T-helper 22 cell (primary cell): ENCODE data around the gene SH3BGR.
"Not testable (repeated sequence)": the region's sequence is repeated elsewhere in the genome, so short reads cannot be mapped to it uniquely, and the experiment has no call there.

Experiments used
- DNase-seq: peaks from one replicate; pipeline ENCODE4 v3.0.0-alpha.2; 2020; ENCODE audit warnings: low read depth

The SH3BGR gene

DNA sequence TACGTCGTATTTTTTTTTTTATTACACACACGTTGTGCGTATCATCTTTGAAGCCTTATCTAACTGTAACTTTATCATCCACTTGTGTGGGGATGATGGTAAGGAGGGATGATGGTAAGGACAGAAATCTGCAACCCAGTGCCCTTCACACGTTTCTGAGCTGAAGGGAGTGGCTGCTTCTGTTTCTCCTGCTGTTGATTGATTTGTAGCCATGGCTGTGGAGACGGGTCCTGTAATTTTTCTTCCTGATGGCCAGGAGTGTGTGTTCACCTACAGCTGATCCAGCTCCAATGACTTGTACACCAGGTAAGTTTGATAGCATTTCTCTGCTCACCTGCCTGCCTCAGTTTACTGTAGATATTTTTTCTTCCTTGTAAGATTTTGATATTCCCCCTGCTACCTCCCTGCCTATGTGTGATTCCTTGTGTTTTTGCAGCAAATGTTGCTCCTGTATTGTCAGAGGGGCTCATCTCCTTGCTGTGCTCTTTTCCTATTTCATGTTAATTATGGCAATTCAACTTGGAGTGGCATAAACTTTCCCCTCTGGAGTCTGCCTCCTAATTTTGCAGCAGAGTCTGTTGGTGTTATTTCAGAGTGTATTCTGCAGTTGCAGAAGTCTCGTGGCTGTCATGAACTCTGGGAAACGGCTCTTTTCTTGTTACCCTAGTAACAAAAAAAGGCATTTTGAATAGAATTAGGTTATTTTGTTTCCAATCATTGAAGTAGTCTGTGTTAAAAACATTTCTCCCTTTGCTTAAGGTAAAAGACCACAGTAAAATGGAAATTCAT is 64.1 kb downstream of the SH3BGR start:
- no peak for DNase-seq

DNA sequence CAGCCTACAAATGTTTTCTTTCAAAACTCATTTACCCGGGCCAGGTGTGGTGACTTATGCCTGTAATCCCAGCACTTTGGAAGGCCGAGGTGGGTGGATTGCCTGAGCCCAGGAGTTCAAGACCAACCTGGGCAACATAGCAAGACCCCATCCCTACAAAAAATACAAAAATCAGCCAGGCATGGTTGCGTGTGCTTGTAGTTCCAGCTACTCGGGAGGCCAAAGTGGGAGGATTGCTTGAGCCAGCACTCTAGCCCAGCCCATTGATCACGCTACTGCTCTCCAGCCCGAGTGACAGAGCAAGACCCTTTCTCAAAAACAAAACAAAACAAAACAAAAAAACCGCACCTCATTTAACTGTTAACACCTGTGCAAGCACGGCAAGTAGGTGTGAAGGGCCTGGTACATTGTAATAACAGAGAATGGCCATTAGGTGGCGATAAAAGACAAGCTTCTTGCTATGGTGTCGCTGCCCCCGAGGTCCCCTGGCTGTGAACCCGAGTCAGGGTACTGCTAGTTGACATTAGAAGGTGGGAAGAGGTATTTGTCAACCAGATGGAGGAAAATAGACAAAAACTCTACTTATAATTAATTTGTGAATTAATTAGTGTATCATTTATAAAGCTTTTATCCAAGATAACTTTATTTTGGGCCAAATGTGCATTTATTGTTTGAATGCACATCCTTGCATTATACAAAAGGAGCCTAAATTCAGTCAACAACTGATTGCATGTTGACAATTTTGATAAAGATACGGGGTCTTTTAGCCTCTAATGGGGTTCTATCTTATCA is 66.5 kb downstream of the SH3BGR start:
- DNase-seq: no peak

DNA sequence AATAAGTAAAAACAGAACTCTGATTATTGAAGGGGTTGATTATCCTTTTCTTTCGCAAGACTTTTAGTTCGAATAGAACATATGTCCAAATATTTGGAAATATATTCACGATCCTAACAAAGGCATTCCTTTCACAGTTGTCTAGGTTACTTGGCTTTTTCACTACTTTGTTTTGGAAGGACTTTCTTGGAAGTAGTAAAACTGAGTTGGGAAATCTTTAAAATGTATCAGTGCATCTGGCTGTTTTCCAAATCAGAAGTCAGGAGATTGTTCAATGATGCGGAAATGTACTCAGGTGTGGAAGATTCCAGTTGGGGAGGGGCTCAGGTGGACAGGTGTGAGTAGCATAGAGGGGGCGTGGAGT is 67.1 kb downstream of the SH3BGR start:
- DNase-seq: no peak

DNA sequence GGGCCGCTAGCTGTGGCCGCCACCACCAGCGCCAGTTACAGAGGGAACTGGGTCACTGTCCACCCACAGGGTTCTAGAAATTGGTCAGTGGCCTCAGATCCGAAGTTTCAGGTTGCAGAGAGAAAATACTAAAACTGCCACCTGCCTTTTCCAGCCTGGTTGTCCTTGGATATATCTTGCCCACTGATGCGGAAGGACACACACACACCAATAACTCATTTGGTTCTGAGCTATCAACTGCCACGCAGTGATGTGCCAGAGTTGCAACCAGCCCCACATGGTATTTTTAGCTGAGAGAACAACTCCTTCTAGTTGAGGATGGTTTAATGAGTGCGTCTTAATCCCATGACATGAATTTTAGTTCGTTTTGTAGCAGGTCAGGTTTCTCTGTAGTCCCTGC is 68.1 kb downstream of the SH3BGR start:
- DNase-seq: no peak

DNA sequence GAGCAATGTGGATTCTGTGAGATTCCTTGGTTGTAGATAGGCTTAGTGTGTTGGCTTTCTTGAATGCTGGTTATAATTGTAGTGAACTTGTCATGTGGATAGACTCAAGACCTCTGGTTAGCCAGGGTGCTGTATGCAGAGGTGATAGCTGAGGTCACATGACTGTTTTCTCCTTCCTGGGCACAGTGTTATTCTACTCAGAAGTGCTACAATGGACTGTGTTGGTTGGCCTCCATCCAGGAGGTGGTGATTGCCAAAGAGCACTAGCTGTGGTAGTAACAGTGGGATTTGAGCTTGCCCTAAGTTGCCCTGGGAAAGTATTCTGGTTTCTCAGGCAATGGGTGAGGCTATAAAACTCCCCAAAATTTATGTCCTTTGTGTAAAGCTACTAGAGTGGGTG is 71.6 kb downstream of the SH3BGR start:
- no peak for DNase-seq

DNA sequence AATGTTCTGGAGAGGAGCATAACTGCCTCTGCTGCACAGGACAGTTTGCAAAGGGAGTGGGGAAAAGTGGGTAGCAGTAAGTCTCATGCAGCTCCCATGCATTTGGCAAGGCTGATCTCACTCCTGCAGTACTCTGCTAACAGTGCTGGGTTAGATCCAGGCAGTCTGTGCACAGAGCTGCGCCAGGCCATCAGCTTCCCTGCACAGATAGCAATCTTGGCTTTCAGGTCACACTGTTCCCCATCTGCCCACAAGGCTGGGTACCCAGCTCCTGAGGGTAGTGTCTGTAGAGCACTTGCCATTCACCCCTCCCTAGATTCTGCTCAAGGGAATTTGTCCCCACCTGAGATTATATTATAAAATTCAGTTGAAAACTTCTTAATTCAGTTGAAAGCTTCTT is 72.1 kb downstream of the SH3BGR start:
- no peak for DNase-seq

DNA sequence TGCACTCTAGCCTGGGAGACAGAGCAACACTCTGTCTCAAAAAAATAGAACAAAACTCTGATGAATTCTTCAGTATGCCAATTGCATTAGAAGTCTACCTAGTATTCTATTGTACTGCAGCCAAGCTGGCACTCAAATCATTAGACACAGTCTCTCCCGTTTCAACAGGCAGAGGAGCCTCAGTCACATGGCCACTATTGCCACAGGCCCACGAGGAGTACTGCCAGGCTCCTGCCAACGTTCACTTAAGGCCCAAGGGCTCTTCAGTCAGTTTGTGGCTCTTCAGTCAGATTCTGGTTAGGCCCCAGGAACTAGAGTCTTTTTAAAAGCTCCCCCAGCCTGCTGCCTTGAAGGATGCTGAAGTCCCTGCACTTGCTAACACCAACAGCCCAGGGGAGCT is 73.4 kb downstream of the SH3BGR start:
- DNase-seq: no peak

DNA sequence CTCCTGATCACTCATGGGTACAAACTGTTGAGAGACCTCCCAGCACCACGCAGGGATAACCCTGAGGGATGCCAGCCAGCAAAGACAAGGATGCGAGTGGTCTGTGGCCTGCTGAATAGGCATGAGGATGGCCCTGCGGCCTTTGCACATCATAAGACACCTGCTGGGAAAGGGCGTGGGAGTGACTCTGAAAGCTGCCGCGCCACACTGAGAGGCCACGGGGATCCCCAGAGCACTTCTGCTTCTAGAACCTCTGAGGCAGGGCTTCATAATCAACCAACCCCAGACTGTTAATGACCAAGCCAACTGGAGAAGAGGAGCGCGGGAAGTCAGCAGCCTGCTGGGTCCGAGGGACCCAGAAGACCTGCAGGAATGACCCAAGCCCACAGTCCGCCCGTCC is 73.8 kb downstream of the SH3BGR start:
- no peak for DNase-seq

DNA sequence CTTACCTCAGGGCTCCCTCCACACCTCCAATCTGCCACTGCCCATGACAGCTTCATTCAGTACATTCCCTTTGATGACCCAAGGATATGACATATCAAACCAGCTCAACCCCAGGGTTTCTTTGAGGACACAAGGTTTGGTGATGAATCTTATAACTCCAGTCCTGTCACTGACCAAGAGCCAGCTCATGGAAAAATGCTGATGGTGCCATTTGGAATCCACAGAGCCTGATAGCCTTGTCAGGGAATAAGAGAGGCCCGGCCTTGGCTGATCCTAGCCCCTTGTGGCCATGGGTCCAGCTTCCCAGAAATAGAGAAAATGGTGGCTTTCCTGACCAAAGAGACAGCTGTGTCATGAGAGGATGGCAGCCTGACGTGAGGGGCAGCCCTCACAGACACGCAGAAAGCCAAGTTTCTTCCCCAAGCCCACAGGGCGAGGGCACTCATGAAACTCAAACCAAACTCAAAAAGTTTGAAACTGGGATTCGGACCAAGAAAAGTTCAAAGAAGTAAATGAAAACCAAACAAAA is 75.4 kb downstream of the SH3BGR start:
- DNase-seq: no peak

DNA sequence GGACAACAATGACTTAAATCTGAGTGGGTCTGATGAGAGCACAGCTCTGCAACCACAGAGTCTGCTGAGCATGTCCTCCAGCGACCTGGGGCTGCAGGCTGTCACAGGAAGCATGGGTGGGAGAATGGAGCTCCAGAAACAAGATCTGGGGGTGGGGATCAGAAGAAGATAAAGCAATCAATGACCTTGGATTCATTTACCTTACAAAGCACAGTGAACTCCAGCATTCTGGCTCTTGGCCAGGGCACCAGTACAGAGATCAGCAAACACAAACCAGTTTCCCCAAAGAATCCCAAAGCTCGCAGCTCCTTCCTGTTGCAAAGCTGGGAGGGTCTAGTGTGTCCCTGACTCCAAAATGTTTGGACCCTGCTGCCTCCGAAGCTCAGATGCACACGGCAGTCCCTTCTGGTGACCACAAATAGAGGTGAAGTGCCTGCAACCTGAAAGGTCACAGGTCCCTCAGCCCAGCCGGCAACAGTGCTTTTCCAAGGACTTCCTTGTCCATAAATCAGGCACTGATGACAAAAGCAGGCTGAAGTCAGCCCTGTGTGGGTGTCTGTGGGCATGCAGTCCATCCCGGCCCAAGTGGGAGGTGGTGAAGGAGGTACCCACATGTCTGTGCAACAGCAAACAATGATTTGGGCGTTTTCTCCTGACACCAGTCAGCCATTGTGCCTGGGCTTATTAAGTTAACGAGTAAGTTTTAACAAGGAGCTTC is 76.1 kb downstream of the SH3BGR start:
- no peak for DNase-seq

DNA sequence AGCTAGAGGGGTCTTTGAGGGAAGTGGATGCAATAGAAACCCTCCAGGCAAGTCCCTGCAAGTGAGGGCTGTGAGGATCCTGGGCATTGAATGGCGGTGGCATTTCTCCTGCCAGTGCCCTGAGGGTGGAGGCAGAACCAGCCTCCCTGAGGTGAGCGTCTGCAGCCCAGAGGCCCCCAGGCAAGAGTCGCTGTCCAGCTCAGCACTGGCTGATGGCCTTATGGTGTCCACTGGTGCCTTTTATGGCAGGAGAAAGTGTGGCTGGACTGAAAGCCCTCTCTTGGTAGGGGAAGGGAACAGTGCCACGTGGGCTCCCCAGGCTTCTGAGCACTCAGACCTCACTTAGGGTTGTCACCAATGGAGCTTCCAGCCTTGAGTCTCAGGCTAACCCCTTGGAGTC is 77.3 kb downstream of the SH3BGR start:
- DNase-seq: no peak

DNA sequence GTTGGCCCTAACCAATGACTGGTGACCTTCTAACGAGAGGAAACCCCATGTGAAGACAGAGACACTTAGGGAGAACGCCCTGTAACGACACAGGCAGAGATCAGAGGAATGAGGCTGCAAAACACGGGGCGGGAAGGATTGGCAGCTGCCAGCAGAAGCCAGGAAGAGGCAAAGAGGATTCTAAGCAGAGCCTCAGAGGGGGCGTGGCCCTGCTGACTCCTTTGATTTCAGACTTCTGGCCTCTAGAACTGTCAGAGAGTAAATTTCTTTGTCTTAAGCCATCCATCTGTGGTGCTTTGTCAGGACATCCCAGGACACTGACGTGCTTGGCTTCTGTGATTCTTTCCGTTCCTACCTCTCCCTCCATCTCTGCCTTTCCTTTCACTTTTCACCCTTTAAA is 79.3 kb downstream of the SH3BGR start:
- DNase-seq: no peak

DNA sequence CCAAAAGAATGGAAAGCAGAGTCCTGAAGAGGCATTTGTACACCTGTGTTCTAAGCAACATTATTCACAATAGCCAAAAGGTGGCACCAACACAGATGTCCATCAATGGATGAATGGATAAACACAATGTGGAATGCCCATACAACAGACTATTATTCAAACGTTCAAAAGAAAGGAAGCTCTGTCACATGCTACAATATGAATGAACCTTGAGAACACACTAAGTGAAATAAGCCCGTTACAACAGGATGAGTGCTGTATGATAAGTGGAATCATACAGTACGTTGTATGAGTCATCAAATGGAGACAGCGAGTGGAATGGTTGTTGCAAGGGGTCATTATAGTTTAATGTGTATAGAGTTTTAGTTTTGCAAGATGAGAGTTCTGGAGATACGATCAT is 80.1 kb downstream of the SH3BGR start:
- DNase-seq: no peak

DNA sequence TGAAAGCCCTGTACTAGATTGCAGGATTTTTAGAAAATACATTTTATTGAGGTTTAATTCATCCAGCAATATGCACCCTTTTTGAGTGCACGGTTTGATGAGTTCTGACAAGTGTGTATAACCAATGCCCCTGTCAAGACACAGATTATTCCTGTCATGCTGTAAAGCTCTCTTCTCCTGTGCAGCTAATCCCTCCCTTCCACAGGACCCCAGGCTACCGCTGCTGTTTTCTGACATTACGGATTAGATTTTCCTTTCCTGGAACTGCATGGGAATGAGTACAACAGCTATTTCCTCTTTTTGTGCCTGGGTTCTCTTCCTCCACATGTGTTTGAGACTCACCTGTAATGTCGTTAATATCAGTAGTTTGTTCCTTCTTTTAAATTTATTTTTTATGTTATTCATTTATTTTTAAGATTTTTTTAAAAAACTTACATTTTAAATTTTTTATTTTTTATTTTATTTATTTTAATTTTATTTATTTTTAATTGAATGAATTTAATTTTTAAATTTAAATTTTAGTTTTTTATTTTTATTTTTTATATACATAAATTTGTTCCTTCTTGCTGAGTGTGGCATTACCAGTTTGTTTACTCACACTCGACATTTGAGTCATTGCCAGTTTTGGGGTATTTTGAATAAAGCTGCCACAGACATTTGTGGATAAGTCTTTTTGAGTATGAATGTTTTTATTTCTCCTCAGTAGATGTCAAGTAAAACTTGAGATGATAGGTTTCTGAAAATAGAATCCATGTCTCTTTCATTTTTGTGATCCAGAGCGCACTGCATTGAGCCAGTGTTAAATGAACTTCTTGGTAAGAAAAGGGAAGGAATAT is 82.0 kb downstream of the SH3BGR start:
- DNase-seq: no peak

DNA sequence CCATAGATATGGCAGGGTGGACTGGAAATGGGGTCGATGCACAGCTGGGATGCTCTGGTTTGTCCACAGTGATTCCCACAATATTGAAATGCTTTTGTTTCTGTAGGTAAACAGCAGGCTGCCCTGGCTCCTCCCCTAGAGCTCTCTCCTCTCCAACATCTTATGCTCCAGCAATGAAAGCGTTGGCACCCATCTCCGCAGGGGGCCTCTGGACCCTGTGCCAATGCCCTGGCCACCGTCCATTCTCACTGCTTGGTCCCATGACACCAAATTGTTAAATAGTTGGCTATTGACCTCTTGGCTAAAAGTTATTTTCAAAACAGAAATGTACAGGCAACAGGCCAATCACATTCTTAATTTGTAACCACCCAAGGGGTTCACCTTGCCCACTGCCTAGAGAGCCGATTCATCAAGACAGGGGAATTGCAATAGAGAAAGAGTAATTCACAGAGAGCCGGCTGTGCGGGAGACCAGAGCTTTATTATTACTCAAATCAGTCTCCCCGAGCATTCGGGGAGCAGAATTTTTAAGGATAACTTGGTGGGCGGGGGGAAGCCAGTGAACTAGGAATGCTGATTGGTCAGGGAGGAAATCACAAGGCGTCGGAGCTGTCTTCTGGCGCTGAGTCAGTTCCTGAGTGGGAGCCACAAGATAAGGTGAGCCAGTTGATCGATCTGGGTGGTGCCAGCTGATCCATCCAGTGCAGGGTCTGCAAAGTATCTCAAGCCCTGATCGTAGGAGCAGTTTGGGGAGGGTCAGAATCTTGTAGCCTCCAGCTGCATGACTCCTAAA is 84.1 kb downstream of the SH3BGR start:
- DNase-seq: no peak

DNA sequence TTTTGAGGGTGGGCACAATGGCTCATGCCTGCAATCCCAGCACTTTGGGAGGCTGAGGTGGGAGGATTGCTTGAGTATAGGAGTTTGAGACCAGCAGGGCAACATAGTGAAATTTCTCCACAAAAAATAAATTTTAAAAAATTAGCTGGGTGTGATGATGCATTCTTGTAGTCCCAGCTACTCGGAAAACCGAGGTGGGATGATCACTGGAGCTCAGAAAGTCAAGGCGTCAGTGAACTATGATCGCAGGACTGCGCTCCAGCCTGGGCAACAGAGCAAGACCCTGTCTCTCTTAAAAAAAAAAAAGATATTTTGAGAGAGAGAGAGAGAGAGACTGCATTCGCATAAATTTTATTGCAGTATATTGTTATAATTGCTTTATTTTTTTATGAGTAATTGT is 85.1 kb downstream of the SH3BGR start:
- no peak for DNase-seq

DNA sequence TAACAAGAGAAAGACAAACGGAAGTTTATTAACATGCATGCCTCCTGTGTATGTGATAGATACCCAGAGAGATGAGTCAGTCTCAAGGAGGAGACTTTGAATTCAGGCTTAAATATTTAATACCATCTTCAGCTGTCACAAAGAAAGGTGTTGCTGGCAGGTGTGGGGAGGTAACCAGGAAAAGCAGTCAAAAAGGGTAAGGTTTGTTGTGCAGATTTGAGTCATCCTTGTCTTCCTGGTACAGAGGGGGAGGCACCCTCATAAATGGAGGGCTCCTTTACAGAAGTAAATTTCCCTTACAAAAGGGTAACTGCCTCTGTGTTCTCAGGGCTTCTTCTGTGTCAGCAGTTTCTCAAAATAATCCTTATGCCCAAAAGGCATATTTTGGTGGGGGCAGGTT is 85.8 kb downstream of the SH3BGR start:
- no peak for DNase-seq

DNA sequence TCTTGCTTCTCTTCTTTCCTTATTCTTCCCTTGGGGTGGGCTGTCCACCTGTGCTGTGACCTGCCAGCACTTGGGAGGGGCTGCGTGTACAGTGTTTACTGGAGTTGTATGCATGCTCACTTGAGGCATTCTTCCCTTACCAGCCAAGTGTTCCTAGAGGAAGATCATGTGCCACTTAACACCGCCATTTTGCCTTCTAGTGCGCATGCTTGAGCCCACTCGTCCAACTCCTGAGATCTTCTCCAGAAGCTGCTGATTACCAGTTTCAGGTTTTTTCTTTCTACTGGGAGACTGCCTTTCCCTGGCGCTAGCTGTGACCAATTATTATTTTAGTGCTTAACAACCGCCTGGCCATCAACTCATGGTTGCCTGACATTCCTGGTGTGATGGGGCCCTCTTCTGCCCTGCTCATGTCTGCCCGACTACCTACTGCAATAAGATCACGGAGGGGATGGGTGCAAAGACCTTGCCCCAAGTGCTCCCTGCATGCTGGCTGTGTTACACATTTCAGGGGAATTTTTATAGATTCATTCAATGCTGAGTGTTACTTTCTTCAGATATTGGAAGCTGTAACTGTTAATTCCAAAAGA is 86.8 kb downstream of the SH3BGR start:
- no peak for DNase-seq

DNA sequence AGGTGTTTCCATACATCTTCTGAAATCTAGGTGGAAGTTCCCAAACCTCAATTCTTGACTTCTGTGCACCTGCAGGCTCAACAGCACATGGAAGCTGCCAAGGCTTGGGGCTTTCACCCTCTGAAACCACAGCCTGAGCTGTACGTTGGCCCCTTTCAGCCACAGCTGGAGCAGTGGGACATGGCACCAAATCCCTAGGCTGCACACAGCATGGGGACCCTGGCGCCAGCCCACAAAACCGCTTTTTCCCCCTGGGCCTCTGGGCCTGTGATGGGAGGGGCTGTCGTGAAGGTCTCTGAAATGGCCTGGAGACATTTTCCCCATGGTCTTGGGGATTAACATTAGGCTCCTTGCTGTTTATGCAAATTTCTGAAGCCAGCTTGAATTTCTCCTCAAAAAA is 88.6 kb downstream of the SH3BGR start:
- DNase-seq: not testable (repeated sequence)

DNA sequence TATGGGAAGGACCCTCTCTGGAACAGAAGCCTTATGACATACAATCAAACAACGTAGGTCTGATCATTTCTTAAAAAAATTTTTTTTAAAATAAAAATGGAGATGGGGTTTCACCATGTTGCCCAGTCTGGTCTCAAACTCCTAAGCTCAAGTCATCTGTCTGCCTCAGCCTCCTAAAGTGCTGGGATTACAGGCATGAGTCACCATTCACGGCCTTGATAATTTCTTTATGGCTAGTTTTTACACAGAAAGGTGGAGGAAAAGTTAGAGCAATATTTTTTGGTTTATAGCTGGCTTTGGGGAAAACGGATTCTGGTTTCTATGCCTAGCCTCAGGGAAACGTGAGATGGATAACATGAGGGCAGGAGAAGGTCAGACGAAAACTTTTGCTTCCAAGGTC is 91.0 kb downstream of the SH3BGR start:
- DNase-seq: no peak

DNA sequence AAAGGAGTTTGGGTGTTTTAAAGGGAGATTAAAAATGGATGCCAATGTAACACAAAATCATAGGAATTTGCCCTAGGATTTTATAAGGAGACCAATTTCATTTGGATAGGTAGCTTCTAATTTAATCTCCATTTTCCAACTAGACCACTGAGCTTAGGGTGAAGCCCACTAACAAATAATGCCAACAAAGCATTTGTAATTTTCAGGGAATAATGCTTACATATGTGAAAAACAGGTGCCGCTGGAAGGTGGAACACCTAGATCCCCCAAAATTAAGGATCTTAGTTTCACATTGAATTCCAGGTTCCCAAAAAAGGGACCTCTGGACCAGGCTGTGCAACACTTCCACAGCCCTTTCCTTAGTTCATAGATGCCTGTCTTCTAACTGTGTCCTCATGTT is 94.8 kb downstream of the SH3BGR start:
- DNase-seq: no peak
